Measurements from ENCODE around the gene GTF2H4. TPM values are rescaled to one million over a fixed set of nuclear protein-coding genes. Genes with fewer than 3 reads are reported as not detected.

Gene GTF2H4
- total RNA-seq, 4 donors from 2014 or later = 9.5 to 34.4 (median 18.2) TPM

GRCh38 chr6:30893666-30894065, 14.3 kb upstream of the GTF2H4 start:
- Histone ChIP-seq H3K4me3 (replicated peaks in 1 of 3) (no peak overlapping the region), H3K36me3 (peaks cover 77 to 83% of the 10 kb centered on the region in 2 donors), H3K9me3 (no peaks in the 10 kb centered on the region), H3K4me1 (no peaks in the 10 kb centered on the region), H3K27ac (no peak overlapping the region), H3K27me3 (no peaks in the 10 kb centered on the region)
- WGBS, 2 donors = 93% methylated on average over 7 to 8 of the region's 8 CpGs
- intact Hi-C loops (cut with DNase I) = no loop called here
- no peak for DNase-seq
- TF ChIP-seq CTCF (IDR thresholded peaks at IDR 0.05) (no peak), POLR2A (IDR thresholded peaks at IDR 0.05) (no peak)

- no peak for DNase-seq
- TF ChIP-seq POLR2A (IDR thresholded peaks at IDR 0.05) (no peak), CTCF (IDR thresholded peaks at IDR 0.05) (no peak)
- intact Hi-C loops (cut with DNase I) = no loop called here
- Histone ChIP-seq H3K4me1 (no peaks in the 10 kb centered on the region), H3K4me3 (replicated peaks in 1 of 3) (no peak overlapping the region), H3K27ac (no peak overlapping the region), H3K36me3 (peaks cover 81 to 84% of the 10 kb centered on the region in 2 donors), H3K9me3 (no peaks in the 10 kb centered on the region), H3K27me3 (no peaks in the 10 kb centered on the region)
- whole genome bisulfite sequencing, 2 donors = 90 to 93% methylated on average over 12 of the region's 12 CpGs
These were observed 13.6 kb upstream of the GTF2H4 start for GRCh38 chr6:30894381-30894780.

- WGBS, 2 donors = 93 to 99% methylated on average over 3 of the region's 3 CpGs
- H3K4me1 ChIP-seq = no peaks in the 10 kb centered on the region
- no peak overlapping the region for H3K27ac ChIP-seq
- peaks cover 83 to 84% of the 10 kb centered on the region in 2 donors for H3K36me3 ChIP-seq
- intact Hi-C loops (cut with DNase I) = no loop called here
- no peaks in the 10 kb centered on the region for H3K9me3 ChIP-seq
- TF ChIP-seq POLR2A (IDR thresholded peaks at IDR 0.05) = no peak
- TF ChIP-seq CTCF (IDR thresholded peaks at IDR 0.05) = no peak
- no peak overlapping the region for H3K4me3 ChIP-seq (replicated peaks in 1 of 3)
- H3K27me3 ChIP-seq = no peaks in the 10 kb centered on the region
- no peak for DNase-seq
These were observed 13.1 kb upstream of the GTF2H4 start for GRCh38 chr6:30894935-30895334.

GRCh38 chr6:30895343-30895742, 12.7 kb upstream of the GTF2H4 start:
- H3K36me3 ChIP-seq = peaks cover 79 to 82% of the 10 kb centered on the region in 2 donors
- intact Hi-C loops (cut with DNase I) = no loop called here

GRCh38 chr6:30896541-30896940, 11.5 kb upstream of the GTF2H4 start:
- no peaks in the 10 kb centered on the region for H3K27me3 ChIP-seq
- 94 to 95% methylated on average over 13 of the region's 13 CpGs for WGBS, 2 donors
- no peaks in the 10 kb centered on the region for H3K9me3 ChIP-seq
- H3K4me1 ChIP-seq = no peaks in the 10 kb centered on the region
- no peak overlapping the region for H3K27ac ChIP-seq
- no peak for DNase-seq
- intact Hi-C loops (cut with DNase I) = no loop called here
- H3K4me3 ChIP-seq (replicated peaks in 1 of 3) = no peak overlapping the region
- TF ChIP-seq CTCF (IDR thresholded peaks at IDR 0.05) (no peak), POLR2A (IDR thresholded peaks at IDR 0.05) (no peak)
- peaks cover 74 to 75% of the 10 kb centered on the region in 2 donors for H3K36me3 ChIP-seq

More at GRCh38 chr6:30895343-30895742, 12.7 kb upstream of the GTF2H4 start:
- no peaks in the 10 kb centered on the region for H3K9me3 ChIP-seq
- WGBS, 2 donors = 85 to 89% methylated on average over 10 of the region's 10 CpGs
- DNase-seq = no peak
- no peak overlapping the region for H3K4me3 ChIP-seq (replicated peaks in 1 of 3)
- H3K27me3 ChIP-seq = no peaks in the 10 kb centered on the region
- TF ChIP-seq CTCF (IDR thresholded peaks at IDR 0.05) = no peak
- TF ChIP-seq POLR2A (IDR thresholded peaks at IDR 0.05) = no peak
- H3K27ac ChIP-seq = no peak overlapping the region
- H3K4me1 ChIP-seq = no peaks in the 10 kb centered on the region

Data from thyroid gland (tissue), 4 donors.